ENCODE results near the gene PLEKHG3.

DNA sequence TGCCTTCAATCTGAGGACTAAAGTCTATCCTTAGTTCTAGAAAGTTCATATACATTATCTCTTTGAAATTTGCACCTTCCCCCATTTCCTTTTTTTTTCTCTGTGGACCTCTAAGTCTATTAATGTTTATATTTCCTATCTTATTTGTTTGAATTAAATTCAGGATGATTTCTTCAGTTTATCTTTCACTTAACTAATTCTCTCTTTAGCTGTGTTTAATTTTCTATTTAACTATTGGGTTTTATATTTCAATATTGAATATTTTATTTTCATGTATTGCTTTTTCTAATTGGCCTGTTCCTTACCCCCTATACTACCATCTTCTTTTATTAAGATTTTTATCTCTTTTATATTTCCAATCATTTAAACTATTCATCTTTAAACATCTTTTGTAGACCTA lies 9.5 kb downstream of the PLEKHG3 start:
- TF ChIP-seq, protein P1, sequence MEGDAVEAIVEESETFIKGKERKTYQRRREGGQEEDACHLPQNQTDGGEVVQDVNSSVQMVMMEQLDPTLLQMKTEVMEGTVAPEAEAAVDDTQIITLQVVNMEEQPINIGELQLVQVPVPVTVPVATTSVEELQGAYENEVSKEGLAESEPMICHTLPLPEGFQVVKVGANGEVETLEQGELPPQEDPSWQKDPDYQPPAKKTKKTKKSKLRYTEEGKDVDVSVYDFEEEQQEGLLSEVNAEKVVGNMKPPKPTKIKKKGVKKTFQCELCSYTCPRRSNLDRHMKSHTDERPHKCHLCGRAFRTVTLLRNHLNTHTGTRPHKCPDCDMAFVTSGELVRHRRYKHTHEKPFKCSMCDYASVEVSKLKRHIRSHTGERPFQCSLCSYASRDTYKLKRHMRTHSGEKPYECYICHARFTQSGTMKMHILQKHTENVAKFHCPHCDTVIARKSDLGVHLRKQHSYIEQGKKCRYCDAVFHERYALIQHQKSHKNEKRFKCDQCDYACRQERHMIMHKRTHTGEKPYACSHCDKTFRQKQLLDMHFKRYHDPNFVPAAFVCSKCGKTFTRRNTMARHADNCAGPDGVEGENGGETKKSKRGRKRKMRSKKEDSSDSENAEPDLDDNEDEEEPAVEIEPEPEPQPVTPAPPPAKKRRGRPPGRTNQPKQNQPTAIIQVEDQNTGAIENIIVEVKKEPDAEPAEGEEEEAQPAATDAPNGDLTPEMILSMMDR (IDR thresholded peaks at IDR 0.05), result no peak
- TF ChIP-seq, protein P2, sequence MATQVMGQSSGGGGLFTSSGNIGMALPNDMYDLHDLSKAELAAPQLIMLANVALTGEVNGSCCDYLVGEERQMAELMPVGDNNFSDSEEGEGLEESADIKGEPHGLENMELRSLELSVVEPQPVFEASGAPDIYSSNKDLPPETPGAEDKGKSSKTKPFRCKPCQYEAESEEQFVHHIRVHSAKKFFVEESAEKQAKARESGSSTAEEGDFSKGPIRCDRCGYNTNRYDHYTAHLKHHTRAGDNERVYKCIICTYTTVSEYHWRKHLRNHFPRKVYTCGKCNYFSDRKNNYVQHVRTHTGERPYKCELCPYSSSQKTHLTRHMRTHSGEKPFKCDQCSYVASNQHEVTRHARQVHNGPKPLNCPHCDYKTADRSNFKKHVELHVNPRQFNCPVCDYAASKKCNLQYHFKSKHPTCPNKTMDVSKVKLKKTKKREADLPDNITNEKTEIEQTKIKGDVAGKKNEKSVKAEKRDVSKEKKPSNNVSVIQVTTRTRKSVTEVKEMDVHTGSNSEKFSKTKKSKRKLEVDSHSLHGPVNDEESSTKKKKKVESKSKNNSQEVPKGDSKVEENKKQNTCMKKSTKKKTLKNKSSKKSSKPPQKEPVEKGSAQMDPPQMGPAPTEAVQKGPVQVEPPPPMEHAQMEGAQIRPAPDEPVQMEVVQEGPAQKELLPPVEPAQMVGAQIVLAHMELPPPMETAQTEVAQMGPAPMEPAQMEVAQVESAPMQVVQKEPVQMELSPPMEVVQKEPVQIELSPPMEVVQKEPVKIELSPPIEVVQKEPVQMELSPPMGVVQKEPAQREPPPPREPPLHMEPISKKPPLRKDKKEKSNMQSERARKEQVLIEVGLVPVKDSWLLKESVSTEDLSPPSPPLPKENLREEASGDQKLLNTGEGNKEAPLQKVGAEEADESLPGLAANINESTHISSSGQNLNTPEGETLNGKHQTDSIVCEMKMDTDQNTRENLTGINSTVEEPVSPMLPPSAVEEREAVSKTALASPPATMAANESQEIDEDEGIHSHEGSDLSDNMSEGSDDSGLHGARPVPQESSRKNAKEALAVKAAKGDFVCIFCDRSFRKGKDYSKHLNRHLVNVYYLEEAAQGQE (IDR thresholded peaks at IDR 0.05; ENCODE audit: insufficient read depth in 1 of 2, low read depth in 2 of 2, low read length in 1 of 2), result no peak
- no peak for TF ChIP-seq POLR2AphosphoS5 (IDR thresholded peaks at IDR 0.05; ENCODE audit: low read depth, low read length)
